H9 (cell line): ENCODE data around the gene CD300A. TPM values are rescaled to one million over a fixed set of nuclear protein-coding genes. Genes with fewer than 3 reads are reported as not detected.

Source experiments
- DNase-seq: peaks from one replicate; pipeline ENCODE4 v3.0.0-alpha.2; 2017
- H2AFZ ChIP-seq: one replicate; pipeline ENCODE4 v1.6.1; 2013; ENCODE audit warnings: mild to moderate bottlenecking, low read length, control low read depth, moderate library complexity
- H2AK5ac ChIP-seq: 2 replicates; pipeline ENCODE4 v1.6.1; 2013; ENCODE audit warnings: low read length, control low read depth, mixed read lengths; ENCODE audit not compliant: insufficient read length
- H2BK120ac ChIP-seq: one replicate; pipeline ENCODE4 v1.6.1; 2013; ENCODE audit warnings: low read depth, mild to moderate bottlenecking, low read length, control low read depth, inconsistent platforms; ENCODE audit not compliant: poor library complexity, severe bottlenecking
- H2BK12ac ChIP-seq: 2 replicates; pipeline ENCODE4 v1.6.1; 2013; ENCODE audit warnings: low read length, control low read depth, mixed read lengths, low read depth; ENCODE audit not compliant: insufficient read length
- H2BK15ac ChIP-seq: 2 replicates; pipeline ENCODE4 v1.6.1; 2013; ENCODE audit warnings: low read depth, low read length, control low read depth
- H2BK20ac ChIP-seq: one replicate; pipeline ENCODE4 v1.6.1; 2013; ENCODE audit warnings: low read depth, mild to moderate bottlenecking, low read length, control low read depth, inconsistent platforms; ENCODE audit not compliant: poor library complexity, severe bottlenecking
- H2BK5ac ChIP-seq: 2 replicates; pipeline ENCODE4 v1.6.1; 2013; ENCODE audit warnings: low read length, control low read depth, mixed read lengths; ENCODE audit not compliant: insufficient read length
- H3K14ac ChIP-seq: 2 replicates; pipeline ENCODE4 v1.6.1; 2013; ENCODE audit warnings: low read length, control low read depth; ENCODE audit not compliant: insufficient read depth
- H3K18ac ChIP-seq: 2 replicates; pipeline ENCODE4 v1.6.1; 2013; ENCODE audit warnings: low read depth, mild to moderate bottlenecking, mixed read lengths, low read length, control low read depth; ENCODE audit not compliant: insufficient read length
- H3K23ac ChIP-seq: 2 replicates; pipeline ENCODE4 v1.6.1; 2013; ENCODE audit warnings: low read length, control low read depth, mixed read lengths, low read depth; ENCODE audit not compliant: insufficient read length
- H3K23me2 ChIP-seq: 2 replicates; pipeline ENCODE4 v1.6.1; 2013; ENCODE audit warnings: low read depth, mild to moderate bottlenecking, mixed read lengths, low read length, control low read depth; ENCODE audit not compliant: insufficient read length, poor library complexity, severe bottlenecking
- H3K27ac ChIP-seq: 2 replicates; pipeline ENCODE4 v1.5.1; 2013; ENCODE audit warnings: low read length, control low read depth, mixed read lengths, low read depth; ENCODE audit not compliant: insufficient read length
- H3K27me3 ChIP-seq: 2 replicates; pipeline ENCODE4 v1.6.1; 2013; ENCODE audit warnings: low read length, control low read depth, inconsistent platforms; ENCODE audit not compliant: insufficient read depth
- H3K4ac ChIP-seq: 2 replicates; pipeline ENCODE4 v1.6.1; 2013; ENCODE audit warnings: low read depth, mild to moderate bottlenecking, control low read depth, inconsistent platforms, low read length, moderate library complexity
- H3K4me1 ChIP-seq: 2 replicates; pipeline ENCODE4 v1.6.1; 2013; ENCODE audit warnings: low read length, control low read depth, inconsistent platforms; ENCODE audit not compliant: insufficient read depth
- H3K4me2 ChIP-seq: 2 replicates; pipeline ENCODE4 v1.6.1; 2013; ENCODE audit warnings: low read length, control low read depth, mixed read lengths; ENCODE audit not compliant: insufficient read length, insufficient read depth
- H3K56ac ChIP-seq: 2 replicates; pipeline ENCODE4 v1.6.1; 2013; ENCODE audit warnings: low read depth, mild to moderate bottlenecking, mixed read lengths, low read length, control low read depth; ENCODE audit not compliant: insufficient read length
- H3K79me1 ChIP-seq: 2 replicates; pipeline ENCODE4 v1.6.1; 2013; ENCODE audit warnings: low read depth, mild to moderate bottlenecking, moderate library complexity, low read length, control low read depth, inconsistent platforms; ENCODE audit not compliant: insufficient read depth, poor library complexity, severe bottlenecking
- H3K79me2 ChIP-seq: 2 replicates; pipeline ENCODE4 v1.6.1; 2013; ENCODE audit warnings: low read length, control low read depth, inconsistent platforms; ENCODE audit not compliant: insufficient read depth
- H3K9ac ChIP-seq: 2 replicates; pipeline ENCODE4 v1.6.1; 2013; ENCODE audit warnings: low read length, control low read depth, mixed read lengths; ENCODE audit not compliant: insufficient read length; ENCODE audit errors: extremely low read depth
- H3K9me3 ChIP-seq: one replicate; pipeline ENCODE4 v1.6.1; 2013; ENCODE audit warnings: low read depth, low read length, inconsistent platforms; ENCODE audit not compliant: control insufficient read depth
- H3T11ph ChIP-seq: one replicate; pipeline ENCODE4 v1.6.1; 2013; ENCODE audit warnings: mild to moderate bottlenecking, low read length, control low read depth, inconsistent platforms
- H4K20me1 ChIP-seq: one replicate; pipeline ENCODE4 v1.6.1; 2013; ENCODE audit not compliant: control insufficient read depth, insufficient read length, insufficient read depth
- H4K5ac ChIP-seq: 2 replicates; pipeline ENCODE4 v1.6.1; 2013; ENCODE audit warnings: low read depth, mild to moderate bottlenecking, mixed read lengths, low read length, control low read depth; ENCODE audit not compliant: insufficient read length
- H4K8ac ChIP-seq: replicated peaks from 2 replicates; pipeline ENCODE4 v1.6.1; 2013; ENCODE audit warnings: low read length, control low read depth, mixed read lengths, low read depth; ENCODE audit not compliant: insufficient read length
- H4K91ac ChIP-seq: 2 replicates; pipeline ENCODE4 v1.6.1; 2013; ENCODE audit warnings: low read depth, mild to moderate bottlenecking, moderate library complexity, mixed read lengths, low read length, control low read depth; ENCODE audit not compliant: insufficient read length
- H3K27ac Mint-ChIP-seq, 3 experiments: 2 replicates in 2 of 3; 3 replicates in 1 of 3; pipeline ENCODE4 v1.8.0; 2020 to 2021; ENCODE audit warnings: mixed read lengths in 3 of 3, mild to moderate bottlenecking in 1 of 3, moderate library complexity in 1 of 3
- H3K27me3 Mint-ChIP-seq: 2 replicates; pipeline ENCODE4 v1.8.0; 2021; ENCODE audit warnings: low read depth, mild to moderate bottlenecking, moderate library complexity, mixed read lengths
- H3K36me3 Mint-ChIP-seq, 3 experiments: 2 replicates in 2 of 3; 3 replicates in 1 of 3; pipeline ENCODE4 v1.8.0; 2020 to 2021; ENCODE audit warnings: low read depth in 3 of 3, mixed read lengths in 3 of 3; ENCODE audit not compliant: insufficient read depth in 1 of 3
- H3K4me1 Mint-ChIP-seq, 2 experiments: 2 replicates each; pipeline ENCODE4 v1.8.0; 2020; ENCODE audit warnings: mixed read lengths in 2 of 2
- H3K4me3 Mint-ChIP-seq, 2 experiments: 2 replicates in 1 of 2; 3 replicates in 1 of 2; pipeline ENCODE4 v1.8.0; 2020 to 2021; ENCODE audit warnings: mild to moderate bottlenecking in 2 of 2, mixed read lengths in 2 of 2, moderate library complexity in 1 of 2
- H3K9me3 Mint-ChIP-seq, 2 experiments: 2 replicates in 1 of 2; 3 replicates in 1 of 2; pipeline ENCODE4 v1.8.0; 2020; ENCODE audit warnings: mild to moderate bottlenecking in 2 of 2, mixed read lengths in 2 of 2, moderate library complexity in 1 of 2
- WGBS: extraction: QIAGEN DNeasy Blood & Tissue Kit; methylation state at CpG from one replicate; pipeline ENCODE4 v1.1.7; 2013; ENCODE audit warnings: missing lambda C conversion rate, low lambda C conversion rate, mixed read lengths; ENCODE audit not compliant: insufficient read length; ENCODE audit errors: extremely low coverage; 5-methylcytosine and 5-hydroxymethylcytosine counted together
- total RNA-seq: library from RNA; stranded (reverse); gene quantifications from 2 replicates; pipeline ENCODE4 v1.2.1, GENCODE V29; 2021
- TF ChIP-seq, protein P1 (sequence below): fragments of 200-600 bp; sonication (generic); conservative IDR thresholded peaks from 3 replicates; pipeline ENCODE4 v1.8.0; 2021; ENCODE audit warnings: antibody characterized with exemption, mild to moderate bottlenecking

Gene CD300A
- total RNA-seq, 1 experiment from 2014 or later, result not detected

DNA sequence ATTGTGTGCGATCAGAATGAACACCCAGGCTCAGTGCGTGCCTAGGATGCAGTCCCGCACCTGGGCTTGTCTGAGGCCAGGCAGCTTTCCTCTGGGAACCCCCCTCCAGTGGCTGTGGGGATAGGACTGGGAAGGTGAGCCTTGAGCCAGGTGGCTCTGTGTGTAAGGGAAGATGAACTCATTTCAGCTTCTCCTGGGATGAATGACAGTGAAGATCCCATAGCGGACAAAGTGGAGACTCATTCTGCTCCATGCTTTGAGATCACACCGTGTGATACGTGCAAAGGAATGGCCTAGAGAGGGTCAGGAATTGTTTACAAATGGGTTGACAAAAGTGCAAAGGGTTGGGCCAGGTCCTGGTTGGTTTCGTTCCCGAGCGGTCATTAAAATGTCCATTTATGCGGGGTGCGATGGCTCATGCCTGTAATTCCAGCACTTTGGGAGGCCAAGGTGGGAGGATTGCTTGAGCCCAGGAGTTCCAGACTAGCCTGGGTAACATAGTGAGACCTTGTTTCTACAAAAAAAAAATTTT is 18.7 kb upstream of the CD300A start:
- no peak overlapping the region for H4K91ac ChIP-seq
- H3K56ac ChIP-seq, result no peak overlapping the region
- H3K27me3 ChIP-seq, result peaks cover 3% of the 10 kb centered on the region; the same call in 1 of the 2 replicates
- Mint-ChIP-seq H3K27ac (no peak overlapping the region), H3K4me3 (no peak overlapping the region), H3K27me3 (peaks cover 33% of the 10 kb centered on the region), H3K36me3 (peaks cover 0 to 24% (median 2%) of the 10 kb centered on the region in 3 experiments; a peak in 2 of 7 replicates), H3K4me1 (peaks cover 25 to 36% of the 10 kb centered on the region in 2 experiments), H3K9me3 (no peaks in the 10 kb centered on the region)
- H3K79me1 ChIP-seq, result no peaks in the 10 kb centered on the region
- H3K23ac ChIP-seq, result no peak overlapping the region
- no peak overlapping the region for H2BK120ac ChIP-seq
- no peak overlapping the region for H2BK20ac ChIP-seq
- H3K18ac ChIP-seq, result no peak overlapping the region
- TF ChIP-seq, protein P1, sequence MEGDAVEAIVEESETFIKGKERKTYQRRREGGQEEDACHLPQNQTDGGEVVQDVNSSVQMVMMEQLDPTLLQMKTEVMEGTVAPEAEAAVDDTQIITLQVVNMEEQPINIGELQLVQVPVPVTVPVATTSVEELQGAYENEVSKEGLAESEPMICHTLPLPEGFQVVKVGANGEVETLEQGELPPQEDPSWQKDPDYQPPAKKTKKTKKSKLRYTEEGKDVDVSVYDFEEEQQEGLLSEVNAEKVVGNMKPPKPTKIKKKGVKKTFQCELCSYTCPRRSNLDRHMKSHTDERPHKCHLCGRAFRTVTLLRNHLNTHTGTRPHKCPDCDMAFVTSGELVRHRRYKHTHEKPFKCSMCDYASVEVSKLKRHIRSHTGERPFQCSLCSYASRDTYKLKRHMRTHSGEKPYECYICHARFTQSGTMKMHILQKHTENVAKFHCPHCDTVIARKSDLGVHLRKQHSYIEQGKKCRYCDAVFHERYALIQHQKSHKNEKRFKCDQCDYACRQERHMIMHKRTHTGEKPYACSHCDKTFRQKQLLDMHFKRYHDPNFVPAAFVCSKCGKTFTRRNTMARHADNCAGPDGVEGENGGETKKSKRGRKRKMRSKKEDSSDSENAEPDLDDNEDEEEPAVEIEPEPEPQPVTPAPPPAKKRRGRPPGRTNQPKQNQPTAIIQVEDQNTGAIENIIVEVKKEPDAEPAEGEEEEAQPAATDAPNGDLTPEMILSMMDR, result no peak
- H2BK5ac ChIP-seq, result no peak overlapping the region
- no peaks in the 10 kb centered on the region for H4K20me1 ChIP-seq
- WGBS, result no CpG with 5 or more reads among the region's 11 CpGs
- H3K79me2 ChIP-seq, result no peaks in the 10 kb centered on the region
- no peak overlapping the region for H3K27ac ChIP-seq
- H3K23me2 ChIP-seq, result no peaks in the 10 kb centered on the region
- H3K4me2 ChIP-seq, result no peak overlapping the region
- no peak overlapping the region for H4K5ac ChIP-seq
- no peak overlapping the region for H3K14ac ChIP-seq
- no peak overlapping the region for H3K9ac ChIP-seq
- H4K8ac ChIP-seq, result no peak overlapping the region
- H2AK5ac ChIP-seq, result no peak overlapping the region
- H3T11ph ChIP-seq, result no peak overlapping the region
- H3K9me3 ChIP-seq, result no peaks in the 10 kb centered on the region
- no peak overlapping the region for H2BK12ac ChIP-seq
- no peak overlapping the region for H2AFZ ChIP-seq
- H2BK15ac ChIP-seq, result no peak overlapping the region
- H3K4me1 ChIP-seq, result peaks cover 3% of the 10 kb centered on the region; the same call in 1 of the 2 replicates
- no peak overlapping the region for H3K4ac ChIP-seq
- no peak for DNase-seq
